Activated B cell treated with CpG ODN at 0.5 μM for 24 hours (primary cell): ENCODE measurements around the gene UBAP2L. TPM values are rescaled to one million over a fixed set of nuclear protein-coding genes. Genes with fewer than 3 reads are reported as not detected.
"Not testable (repeated sequence)": the region's sequence is repeated elsewhere in the genome, so short reads cannot be mapped to it uniquely, and the experiment has no call there.

ENCODE experiments used
- ATAC-seq: fragments of 200-7000 bp; cut with Tn5 transposase; one replicate; pipeline ENCODE4 v1.10.0; 2021; ENCODE audit warnings: low read depth, mild to moderate bottlenecking, moderate library complexity
- CTCF ChIA-PET: fragments of 350-600 bp; sonication (Branson Sonifier 250); formaldehyde crosslinking; loops from one replicate; lab custom pipeline; 2021; ENCODE audit warnings: antibody characterized with exemption; lab: Charles Lee
- POLR2A ChIA-PET: fragments of 350-600 bp; sonication (Branson Sonifier 250); formaldehyde crosslinking; loops from one replicate; lab custom pipeline; 2021; ENCODE audit warnings: antibody characterized with exemption; lab: Charles Lee
- DNase-seq: peaks from one replicate; pipeline ENCODE4 v3.0.0; 2022
- H3K27ac Mint-ChIP-seq: one replicate; pipeline ENCODE4 v1.8.0; 2020; ENCODE audit warnings: mixed read lengths
- H3K27me3 Mint-ChIP-seq: one replicate; pipeline ENCODE4 v1.8.0; 2021; ENCODE audit warnings: mixed read lengths
- H3K36me3 Mint-ChIP-seq: one replicate; pipeline ENCODE4 v1.8.0; 2021; ENCODE audit warnings: low read depth, mixed read lengths
- H3K4me1 Mint-ChIP-seq: one replicate; pipeline ENCODE4 v1.8.0; 2021; ENCODE audit warnings: mixed read lengths
- H3K4me3 Mint-ChIP-seq: one replicate; pipeline ENCODE4 v1.8.0; 2020; ENCODE audit warnings: mild to moderate bottlenecking, mixed read lengths
- H3K9me3 Mint-ChIP-seq: one replicate; pipeline ENCODE4 v1.8.0; 2020; ENCODE audit warnings: mixed read lengths
- intact Hi-C: fragments of 100-400 bp; cut with micrococcal nuclease; formaldehyde crosslinking; loops from one replicate; pipeline ENCODE4 v1.15.1; 2024
- total RNA-seq: library from RNA; stranded (reverse); gene quantifications from 2 replicates; pipeline ENCODE4 v1.2.3, GENCODE V29; 2022
- TF ChIP-seq, protein P1 (sequence below): fragments of 200-600 bp; IDR thresholded peaks from one replicate; pipeline ENCODE4 v1.8.0; 2022; ENCODE audit warnings: antibody characterized with exemption, mild to moderate bottlenecking

UBAP2L gene
- total RNA-seq, 1 donor from 2014 or later = 234 TPM

DNA sequence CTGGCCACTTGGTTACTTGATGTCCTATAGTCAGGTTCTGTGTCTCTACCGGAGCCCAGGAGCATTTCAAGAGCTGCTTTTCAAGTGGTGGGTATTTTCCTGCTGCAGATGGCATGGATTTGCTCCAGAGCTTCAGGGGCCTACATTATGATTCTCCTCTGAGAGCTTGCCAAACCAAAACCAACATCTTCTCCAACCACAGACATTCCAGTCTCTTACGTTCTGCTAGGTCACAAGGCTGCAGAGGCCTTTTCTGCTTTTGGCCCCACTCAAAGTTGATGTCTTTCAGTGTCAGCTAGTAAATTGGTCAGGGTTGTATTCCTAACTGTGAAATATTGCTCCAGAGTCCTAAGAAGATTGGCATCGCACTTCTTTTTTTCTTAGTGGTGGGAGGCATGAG is 85.4 kb downstream of the UBAP2L start:
- H3K27me3 Mint-ChIP-seq = peaks cover 5% of the 10 kb centered on the region

GRCh38 chr1:154307670-154308270 is 87.0 kb downstream of the UBAP2L start:
- intact Hi-C loops = not testable (repeated sequence)
- POLR2A ChIA-PET = interaction anchor here (0.7 kb wide), 1 partner anchor 17 kb away, joined by 6 read pairs; no protein-coding TSS in a partner anchor

More for the DNA sequence above, 85.4 kb downstream of the UBAP2L start:
- no peak for ATAC-seq
- POLR2A ChIA-PET = no interaction called here
- Mint-ChIP-seq H3K4me3 (no peak overlapping the region), H3K27ac (no peak overlapping the region), H3K4me1 (no peaks in the 10 kb centered on the region), H3K9me3 (no peaks in the 10 kb centered on the region), H3K36me3 (no peaks in the 10 kb centered on the region)
- CTCF ChIA-PET = no interaction called here
- intact Hi-C loops = no loop called here
- no peak for DNase-seq
- TF ChIP-seq, protein P1, sequence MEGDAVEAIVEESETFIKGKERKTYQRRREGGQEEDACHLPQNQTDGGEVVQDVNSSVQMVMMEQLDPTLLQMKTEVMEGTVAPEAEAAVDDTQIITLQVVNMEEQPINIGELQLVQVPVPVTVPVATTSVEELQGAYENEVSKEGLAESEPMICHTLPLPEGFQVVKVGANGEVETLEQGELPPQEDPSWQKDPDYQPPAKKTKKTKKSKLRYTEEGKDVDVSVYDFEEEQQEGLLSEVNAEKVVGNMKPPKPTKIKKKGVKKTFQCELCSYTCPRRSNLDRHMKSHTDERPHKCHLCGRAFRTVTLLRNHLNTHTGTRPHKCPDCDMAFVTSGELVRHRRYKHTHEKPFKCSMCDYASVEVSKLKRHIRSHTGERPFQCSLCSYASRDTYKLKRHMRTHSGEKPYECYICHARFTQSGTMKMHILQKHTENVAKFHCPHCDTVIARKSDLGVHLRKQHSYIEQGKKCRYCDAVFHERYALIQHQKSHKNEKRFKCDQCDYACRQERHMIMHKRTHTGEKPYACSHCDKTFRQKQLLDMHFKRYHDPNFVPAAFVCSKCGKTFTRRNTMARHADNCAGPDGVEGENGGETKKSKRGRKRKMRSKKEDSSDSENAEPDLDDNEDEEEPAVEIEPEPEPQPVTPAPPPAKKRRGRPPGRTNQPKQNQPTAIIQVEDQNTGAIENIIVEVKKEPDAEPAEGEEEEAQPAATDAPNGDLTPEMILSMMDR = no peak

GRCh38 chr1:154309136-154309535 is 88.4 kb downstream of the UBAP2L start:
- CTCF ChIA-PET, H3K36me3 Mint-ChIP-seq, H3K27me3 Mint-ChIP-seq, POLR2A ChIA-PET, intact Hi-C loops, ATAC-seq, H3K9me3 Mint-ChIP-seq, H3K27ac Mint-ChIP-seq, H3K4me1 Mint-ChIP-seq, H3K4me3 Mint-ChIP-seq, DNase-seq: not testable (repeated sequence)

More at GRCh38 chr1:154307670-154308270, 87.0 kb downstream of the UBAP2L start:
- ATAC-seq, DNase-seq, H3K4me1 Mint-ChIP-seq, CTCF ChIA-PET, H3K27me3 Mint-ChIP-seq, H3K4me3 Mint-ChIP-seq, H3K36me3 Mint-ChIP-seq, H3K27ac Mint-ChIP-seq, H3K9me3 Mint-ChIP-seq: not testable (repeated sequence)

GRCh38 chr1:154312229-154313065 is 91.7 kb downstream of the UBAP2L start:
- POLR2A ChIA-PET = not testable (repeated sequence)

GRCh38 chr1:154313066-154313356 is 92.3 kb downstream of the UBAP2L start:
- intact Hi-C loops = no loop called here
- ChIA-PET CTCF (no interaction called here), POLR2A (no interaction called here)
- no peak overlapping the region for H3K4me3 Mint-ChIP-seq
- no peaks in the 10 kb centered on the region for H3K36me3 Mint-ChIP-seq
- no peak for ATAC-seq
- no peak overlapping the region for H3K27ac Mint-ChIP-seq
- H3K27me3 Mint-ChIP-seq = peaks cover 2% of the 10 kb centered on the region
- DNase-seq = no peak
- peaks cover 9% of the 10 kb centered on the region for H3K9me3 Mint-ChIP-seq
- TF ChIP-seq, protein P1 = no peak
- H3K4me1 Mint-ChIP-seq = no peaks in the 10 kb centered on the region

More at GRCh38 chr1:154312229-154313065, 91.7 kb downstream of the UBAP2L start:
- CTCF ChIA-PET, H3K27me3 Mint-ChIP-seq, DNase-seq, H3K4me1 Mint-ChIP-seq, H3K9me3 Mint-ChIP-seq, H3K27ac Mint-ChIP-seq, H3K4me3 Mint-ChIP-seq, ATAC-seq, intact Hi-C loops, H3K36me3 Mint-ChIP-seq: not testable (repeated sequence)

DNA sequence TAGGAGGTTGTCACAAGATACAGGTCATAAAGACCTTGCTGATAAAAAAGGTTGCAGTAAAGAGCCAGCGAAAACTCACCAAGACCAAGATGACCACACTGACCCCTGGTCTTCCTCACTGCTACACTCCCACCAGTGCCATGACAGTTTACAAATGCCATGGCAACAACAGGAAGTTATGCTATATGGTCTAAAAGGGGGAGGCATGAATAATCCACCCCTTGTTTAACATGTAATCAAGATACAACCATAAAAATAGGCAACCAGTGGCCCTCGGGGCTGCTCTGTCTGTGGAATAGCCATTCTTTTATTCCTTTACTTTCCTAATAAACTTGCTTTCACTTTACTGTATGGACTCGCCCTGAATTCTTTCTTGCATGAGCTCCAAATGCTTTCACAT is 93.5 kb downstream of the UBAP2L start:
- intact Hi-C loops, H3K27me3 Mint-ChIP-seq, POLR2A ChIA-PET, ATAC-seq, H3K9me3 Mint-ChIP-seq, H3K27ac Mint-ChIP-seq, H3K4me1 Mint-ChIP-seq, H3K36me3 Mint-ChIP-seq, DNase-seq, CTCF ChIA-PET, H3K4me3 Mint-ChIP-seq: not testable (repeated sequence)

DNA sequence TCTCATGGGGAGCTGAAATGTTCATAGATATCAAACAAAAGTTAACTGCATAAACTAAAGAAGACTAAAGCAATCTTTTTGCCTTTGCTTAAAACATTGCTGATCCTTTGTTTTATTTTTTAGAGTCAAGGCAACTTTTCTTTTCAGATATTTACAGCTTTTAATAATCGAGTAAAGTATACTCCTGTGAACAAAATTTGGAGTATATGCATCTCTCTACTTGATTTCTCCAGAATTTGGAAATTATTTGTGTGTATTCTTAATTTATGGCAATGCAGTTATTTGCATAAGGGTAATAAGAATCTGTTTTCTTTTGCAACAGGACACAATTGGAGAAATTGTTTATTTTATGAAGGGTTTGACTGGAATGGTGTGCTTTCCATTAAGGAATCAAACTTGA is 95.9 kb downstream of the UBAP2L start:
- no peak overlapping the region for H3K4me3 Mint-ChIP-seq
- no peaks in the 10 kb centered on the region for H3K36me3 Mint-ChIP-seq
- H3K27ac Mint-ChIP-seq = no peak overlapping the region
- ChIA-PET CTCF (no interaction called here), POLR2A (no interaction called here)
- DNase-seq (no peak), ATAC-seq (no peak)
- TF ChIP-seq, protein P1 = no peak
- peaks cover 9% of the 10 kb centered on the region for H3K9me3 Mint-ChIP-seq
- intact Hi-C loops = no loop called here
- no peaks in the 10 kb centered on the region for H3K4me1 Mint-ChIP-seq
- peaks cover 10% of the 10 kb centered on the region for H3K27me3 Mint-ChIP-seq
